GM12878 (cell line): ENCODE data around the gene SECTM1. TPM values are rescaled to one million over a fixed set of nuclear protein-coding genes. Genes with fewer than 3 reads are reported as not detected.

ENCODE experiments used
- ATAC-seq: fragments of 200-7000 bp; cut with Tn5 transposase; 3 replicates; pipeline ENCODE4 v1.9.1; 2020; ENCODE audit warnings: mild to moderate bottlenecking, moderate library complexity
- BruUV-seq: library from RNA; stranded (reverse); fragments of 400-500 nt; replicated peaks from 2 replicates; lab custom pipeline; 2021; lab: Mats Ljungman, UMichigan
- CTCF ChIA-PET: fragments of 300-600 bp; sonication (Branson Sonifier 250); formaldehyde crosslinking; extraction: SDS; loops from one replicate; lab custom pipeline; 2021; ENCODE audit warnings: inconsistent platforms; lab: Yijun Ruan, JAX
- POLR2A ChIA-PET: fragments of 350-600 bp; formaldehyde crosslinking; extraction: SDS; loops from one replicate; lab custom pipeline; 2021; ENCODE audit warnings: inconsistent platforms; lab: Charles Lee
- RAD21 ChIA-PET: fragments of 300-600 bp; sonication (Branson Sonifier 250); formaldehyde crosslinking; loops from one replicate; lab custom pipeline; 2023; ENCODE audit warnings: antibody characterized with exemption; ENCODE audit not compliant: unreplicated experiment; lab: Charles Lee
- SMC1A ChIA-PET: fragments of 300-600 bp; sonication (Branson Sonifier 250); formaldehyde crosslinking; loops from one replicate; lab custom pipeline; 2023; ENCODE audit not compliant: unreplicated experiment, uncharacterized antibody; lab: Charles Lee
- DNase-seq: peaks from one replicate; pipeline ENCODE4 v3.0.0-alpha.2; 2011; ENCODE audit warnings: low read depth, low spot score
- FAIRE-seq: peaks from 3 replicates; lab custom pipeline; 2011; peaks lifted over from hg19 to GRCh38; lab: Jason Lieb, UNC
- H2AFZ ChIP-seq: 2 replicates; pipeline ENCODE4 v1.6.0; 2011; ENCODE audit warnings: low read depth, low read length, control low read depth; ENCODE audit not compliant: control insufficient read depth
- H3K27ac ChIP-seq: 2 replicates; pipeline ENCODE4 v1.5.1; 2011; ENCODE audit warnings: control low read depth; ENCODE audit not compliant: control insufficient read depth, insufficient read depth
- H3K27me3 ChIP-seq, 2 experiments: replicated peaks in 1 of 2; 2 replicates each; pipeline versions ENCODE4 v1.6.0 to v1.6.1; 2011; ENCODE audit warnings: low read length in 1 of 2; ENCODE audit not compliant: control insufficient read depth in 2 of 2, insufficient read depth in 2 of 2
- H3K36me3 ChIP-seq, 2 experiments: 2 replicates each; pipeline ENCODE4 v1.5.1; 2011; ENCODE audit warnings: low read length in 1 of 2; ENCODE audit not compliant: control insufficient read depth in 2 of 2, insufficient read depth in 2 of 2
- H3K4me1 ChIP-seq: 2 replicates; pipeline ENCODE4 v1.6.1; 2011; ENCODE audit warnings: mild to moderate bottlenecking, low read length, moderate library complexity, mixed read lengths; ENCODE audit not compliant: control insufficient read depth, insufficient read depth
- H3K4me2 ChIP-seq: 2 replicates; pipeline ENCODE4 v1.6.0; 2011; ENCODE audit warnings: control low read depth; ENCODE audit not compliant: control insufficient read depth, insufficient read depth
- H3K4me3 ChIP-seq: fragments of 200-600 bp; sonication (generic); 2 replicates; pipeline ENCODE4 v1.5.1; 2016
- H3K79me2 ChIP-seq: 2 replicates; pipeline ENCODE4 v1.6.0; 2011; ENCODE audit warnings: low read length; ENCODE audit not compliant: control insufficient read depth, insufficient read depth
- H3K9ac ChIP-seq: 2 replicates; pipeline ENCODE4 v1.8.0; 2011; ENCODE audit warnings: low read length, control low read depth, mixed read lengths; ENCODE audit not compliant: control insufficient read depth, insufficient read depth
- H3K9me3 ChIP-seq: replicated peaks from 3 replicates; pipeline ENCODE4 v1.5.1; 2011; ENCODE audit warnings: mild to moderate bottlenecking, low read length; ENCODE audit not compliant: control insufficient read depth, insufficient read depth
- H4K20me1 ChIP-seq: 2 replicates; pipeline ENCODE4 v1.6.0; 2011; ENCODE audit not compliant: control insufficient read depth, insufficient read depth
- CUX1 ChIP-seq: IDR thresholded peaks from 2 replicates; pipeline ENCODE4 v1.6.1; 2012; ENCODE audit warnings: improper control_type of control experiment, low read depth, low read length; ENCODE audit not compliant: insufficient replicate concordance
- MAX ChIP-seq: IDR thresholded peaks from 2 replicates; pipeline ENCODE4 v1.6.1; 2012; ENCODE audit warnings: low read depth, low read length, improper control_type of control experiment
- MEF2B ChIP-seq: fragments of 450-650 bp; IDR thresholded peaks from 2 replicates; pipeline ENCODE4 v1.6.1; 2018; ENCODE audit warnings: mild to moderate bottlenecking, moderate library complexity; ENCODE audit not compliant: partially characterized antibody, poor library complexity, severe bottlenecking
- MTA2 ChIP-seq: fragments of 450-650 bp; IDR thresholded peaks from 2 replicates; pipeline ENCODE4 v1.6.1; 2016; ENCODE audit warnings: low read depth, mild to moderate bottlenecking, moderate library complexity
- NFYB ChIP-seq: IDR thresholded peaks from 2 replicates; pipeline ENCODE4 v1.6.1; 2011; ENCODE audit warnings: low read depth, mild to moderate bottlenecking, low read length, improper control_type of control experiment, moderate library complexity; ENCODE audit not compliant: insufficient read depth
- NR2C1 ChIP-seq: fragments of 450-650 bp; IDR thresholded peaks from 2 replicates; pipeline ENCODE4 v1.6.1; 2017; ENCODE audit warnings: antibody characterized with exemption, mild to moderate bottlenecking, moderate library complexity
- PRDM15 ChIP-seq: fragments of 450-650 bp; formaldehyde crosslinking; IDR thresholded peaks from 2 replicates; pipeline ENCODE4 v1.4.0; 2020; ENCODE audit warnings: mild to moderate bottlenecking, moderate library complexity
- SP1 ChIP-seq: IDR thresholded peaks from one replicate; pipeline ENCODE4 v1.6.1; 2011; ENCODE audit warnings: low read depth, low read length
- TCF3 ChIP-seq: IDR thresholded peaks from 2 replicates; pipeline ENCODE4 v1.6.1; 2012; ENCODE audit warnings: low read depth, mild to moderate bottlenecking, low read length, borderline replicate concordance; ENCODE audit not compliant: insufficient read depth
- YY1 ChIP-seq: IDR thresholded peaks from 2 replicates; pipeline ENCODE4 v1.6.1; 2011; ENCODE audit warnings: low read depth, mild to moderate bottlenecking, low read length
- ZNF24 ChIP-seq: fragments of 450-650 bp; IDR thresholded peaks from 2 replicates; pipeline ENCODE4 v1.6.1; 2017; ENCODE audit warnings: antibody characterized with exemption, mild to moderate bottlenecking
- ZNF384 ChIP-seq: IDR thresholded peaks from 2 replicates; pipeline ENCODE4 v1.6.1; 2012; ENCODE audit warnings: low read depth, mild to moderate bottlenecking, low read length, improper control_type of control experiment, borderline replicate concordance
- WGBS: methylation state at CpG from one replicate; pipeline ENCODE4 v1.1.6; 2016; ENCODE audit warnings: low lambda C conversion rate; ENCODE audit not compliant: insufficient replicate concordance, insufficient coverage; ENCODE audit errors: missing lambda C conversion rate; 5-methylcytosine and 5-hydroxymethylcytosine counted together
- in situ Hi-C: fragments of 300-500 bp; cut with MboI; formaldehyde crosslinking; loops from 9 replicates; pipeline ENCODE4 v1.14.3; 2018; ENCODE audit warnings: mixed read lengths
- intact Hi-C: fragments of 100-400 bp; cut with micrococcal nuclease; formaldehyde crosslinking; loops from one replicate; pipeline ENCODE4 v1.14.2; 2022; ENCODE audit not compliant: unreplicated experiment
- polyA plus RNA-seq, 11 experiments: library from polyadenylated mRNA; depleted of rRNA in 4 of 11; unstranded in 6 of 11; stranded (reverse) in 5 of 11; fragments of >200 nt; fragmentation: Nextera tagmentation in 4 of 11; fragmentation: Illumina TruSeq in 1 of 11; extraction: Ambion mirVana in 4 of 11; extraction: Trizol in 1 of 11; gene quantifications; 1 replicate in 1 of 11; 2 replicates in 10 of 11; pipeline versions ENCODE4 v1.2.1 to v1.2.3, GENCODE V29; 2011 to 2016; ENCODE audit warnings: inconsistent platforms in 2 of 11, missing spikeins in 2 of 11, low read depth in 1 of 11
- total RNA-seq, 4 experiments: library from RNA; depleted of rRNA in 3 of 4; stranded (reverse); fragments of >200 nt in 3 of 4; fragmentation: Illumina TruSeq in 1 of 4; extraction: Trizol in 1 of 4; gene quantifications; 2 replicates each; pipeline versions ENCODE4 v1.2.1 to v1.2.3, GENCODE V29; 2013 to 2021

Gene SECTM1
- total and polyA plus RNA-seq, 10 of the 15 experiments (the other 5 are each of a cell fraction or from before 2014, with no cell fraction given): 0.10 to 0.13 (median 0.12) TPM; not detected in 7

- intact Hi-C loops: loop anchor here (5.0 kb wide), 1 partner anchor 34 kb away; no protein-coding TSS in a partner anchor
- H3K4me3 ChIP-seq: no peak overlapping the region
- no peaks in the 10 kb centered on the region for H3K9me3 ChIP-seq
- SMC1A ChIA-PET: no interaction called here
- CTCF ChIA-PET: no interaction called here
- 76% methylated on average over 14 of the region's 14 CpGs for WGBS
- ATAC-seq (peak; percentile 84), FAIRE-seq (no peak), DNase-seq (no peak)
- RAD21 ChIA-PET: no interaction called here
- no peaks in the 10 kb centered on the region for H4K20me1 ChIP-seq
- H3K4me1 ChIP-seq: peaks cover 10% of the 10 kb centered on the region
- H3K27ac ChIP-seq: no peak overlapping the region
- peaks cover 0 to 4% of the 10 kb centered on the region in 2 experiments; a peak in 1 of 4 replicates for H3K27me3 ChIP-seq
- no TSS peak for BruUV-seq
- TF ChIP-seq ZNF384 (no peak), NR2C1 (peak; percentile 40), ZNF24 (no peak), MEF2B (peak; percentile 59), YY1 (no peak), MAX (no peak), CUX1 (no peak), TCF3 (no peak), SP1 (peak; percentile 41), NFYB (peak; percentile 83), MTA2 (no peak), PRDM15 (CRISPR knock-in tag) (no peak)
- H3K9ac ChIP-seq: no peak overlapping the region
- H3K4me2 ChIP-seq: no peak overlapping the region
- in situ Hi-C loops: no loop called here
- H3K79me2 ChIP-seq: no peaks in the 10 kb centered on the region
- POLR2A ChIA-PET: interaction anchor here (0.7 to 1.2 kb wide), 3 partner anchors 15 to 834 kb away, joined by 3 to 6 read pairs (median 3); no protein-coding TSS in a partner anchor
- no peaks in the 10 kb centered on the region for H3K36me3 ChIP-seq
- H2AFZ ChIP-seq: no peak overlapping the region
Observed at GRCh38 chr17:82367724-82368524, 34.4 kb upstream of the SECTM1 start.
